HCT116 (cell line): ENCODE measurements around the gene FAM20B.

Experiments
- CEBPB ChIP-seq: IDR thresholded peaks from 2 replicates; pipeline ENCODE4 v1.6.1; 2012; ENCODE audit warnings: low read depth
- EZH2 ChIP-seq: fragments of 200-600 bp; sonication (generic); IDR thresholded peaks from 2 replicates; pipeline ENCODE4 v1.6.1; 2017; ENCODE audit warnings: antibody characterized with exemption, mixed run types
- JUND ChIP-seq: IDR thresholded peaks from 2 replicates; pipeline ENCODE4 v1.6.1; 2012
- MAX ChIP-seq: IDR thresholded peaks from 2 replicates; pipeline ENCODE4 v1.6.1; 2012
- POLR2A ChIP-seq: IDR thresholded peaks from 2 replicates; pipeline ENCODE4 v1.7.0; 2011; ENCODE audit warnings: borderline replicate concordance; ENCODE audit not compliant: insufficient read depth, insufficient read length; ENCODE audit errors: extremely low read depth
- POLR2AphosphoS5 ChIP-seq: IDR thresholded peaks from 2 replicates; pipeline ENCODE4 v1.6.1; 2011; ENCODE audit warnings: mild to moderate bottlenecking, low read depth, low read length, moderate library complexity
- RAD21 ChIP-seq: IDR thresholded peaks from 2 replicates; pipeline ENCODE4 v1.6.1; 2012; ENCODE audit warnings: low read depth, mild to moderate bottlenecking
- SIN3A ChIP-seq: IDR thresholded peaks from 2 replicates; pipeline ENCODE4 v1.6.1; 2012; ENCODE audit warnings: low read depth
- YY1 ChIP-seq: IDR thresholded peaks from 2 replicates; pipeline ENCODE4 v1.6.1; 2011; ENCODE audit warnings: low read length, low read depth, moderate library complexity, mild to moderate bottlenecking; ENCODE audit not compliant: insufficient replicate concordance; ENCODE audit errors: extremely low read depth
- TF ChIP-seq, protein P1 (sequence below), 3 experiments: fragments of 200-600 bp in 1 of 3; sonication (generic) in 1 of 3; IDR thresholded peaks in 2 of 3; conservative IDR thresholded peaks in 1 of 3; 2 replicates each; pipeline ENCODE4 v1.5.1; 2012 to 2017; ENCODE audit warnings: low read depth in 2 of 3, low read length in 2 of 3, antibody characterized with exemption in 1 of 3, borderline replicate concordance in 1 of 3, control low read depth in 1 of 3, mild to moderate bottlenecking in 1 of 3, mixed read lengths in 1 of 3, mixed run types in 1 of 3, moderate library complexity in 1 of 3; ENCODE audit not compliant: insufficient read depth in 1 of 3
- TF ChIP-seq, protein P2 (sequence below): IDR thresholded peaks from 2 replicates; pipeline ENCODE4 v1.6.1; 2012; ENCODE audit warnings: low read depth

- TF ChIP-seq, protein P1, sequence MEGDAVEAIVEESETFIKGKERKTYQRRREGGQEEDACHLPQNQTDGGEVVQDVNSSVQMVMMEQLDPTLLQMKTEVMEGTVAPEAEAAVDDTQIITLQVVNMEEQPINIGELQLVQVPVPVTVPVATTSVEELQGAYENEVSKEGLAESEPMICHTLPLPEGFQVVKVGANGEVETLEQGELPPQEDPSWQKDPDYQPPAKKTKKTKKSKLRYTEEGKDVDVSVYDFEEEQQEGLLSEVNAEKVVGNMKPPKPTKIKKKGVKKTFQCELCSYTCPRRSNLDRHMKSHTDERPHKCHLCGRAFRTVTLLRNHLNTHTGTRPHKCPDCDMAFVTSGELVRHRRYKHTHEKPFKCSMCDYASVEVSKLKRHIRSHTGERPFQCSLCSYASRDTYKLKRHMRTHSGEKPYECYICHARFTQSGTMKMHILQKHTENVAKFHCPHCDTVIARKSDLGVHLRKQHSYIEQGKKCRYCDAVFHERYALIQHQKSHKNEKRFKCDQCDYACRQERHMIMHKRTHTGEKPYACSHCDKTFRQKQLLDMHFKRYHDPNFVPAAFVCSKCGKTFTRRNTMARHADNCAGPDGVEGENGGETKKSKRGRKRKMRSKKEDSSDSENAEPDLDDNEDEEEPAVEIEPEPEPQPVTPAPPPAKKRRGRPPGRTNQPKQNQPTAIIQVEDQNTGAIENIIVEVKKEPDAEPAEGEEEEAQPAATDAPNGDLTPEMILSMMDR (IDR thresholded peaks at IDR 0.05 in 2 of 3, conservative IDR thresholded peaks at IDR 0.05 in 1 of 3; ENCODE audit: borderline replicate concordance in 1 of 3, insufficient read depth in 1 of 3, low read depth in 2 of 3, low read length in 2 of 3) = no peak
- peak; percentile 79 for TF ChIP-seq POLR2AphosphoS5
- no peak for TF ChIP-seq EZH2
- TF ChIP-seq MAX = peak; percentile 90
- TF ChIP-seq SIN3A = no peak
- peak; percentile 73 for TF ChIP-seq POLR2A
- TF ChIP-seq RAD21 = no peak
- no peak for TF ChIP-seq YY1
- no peak for TF ChIP-seq CEBPB
- no peak for TF ChIP-seq JUND
- TF ChIP-seq, protein P2, sequence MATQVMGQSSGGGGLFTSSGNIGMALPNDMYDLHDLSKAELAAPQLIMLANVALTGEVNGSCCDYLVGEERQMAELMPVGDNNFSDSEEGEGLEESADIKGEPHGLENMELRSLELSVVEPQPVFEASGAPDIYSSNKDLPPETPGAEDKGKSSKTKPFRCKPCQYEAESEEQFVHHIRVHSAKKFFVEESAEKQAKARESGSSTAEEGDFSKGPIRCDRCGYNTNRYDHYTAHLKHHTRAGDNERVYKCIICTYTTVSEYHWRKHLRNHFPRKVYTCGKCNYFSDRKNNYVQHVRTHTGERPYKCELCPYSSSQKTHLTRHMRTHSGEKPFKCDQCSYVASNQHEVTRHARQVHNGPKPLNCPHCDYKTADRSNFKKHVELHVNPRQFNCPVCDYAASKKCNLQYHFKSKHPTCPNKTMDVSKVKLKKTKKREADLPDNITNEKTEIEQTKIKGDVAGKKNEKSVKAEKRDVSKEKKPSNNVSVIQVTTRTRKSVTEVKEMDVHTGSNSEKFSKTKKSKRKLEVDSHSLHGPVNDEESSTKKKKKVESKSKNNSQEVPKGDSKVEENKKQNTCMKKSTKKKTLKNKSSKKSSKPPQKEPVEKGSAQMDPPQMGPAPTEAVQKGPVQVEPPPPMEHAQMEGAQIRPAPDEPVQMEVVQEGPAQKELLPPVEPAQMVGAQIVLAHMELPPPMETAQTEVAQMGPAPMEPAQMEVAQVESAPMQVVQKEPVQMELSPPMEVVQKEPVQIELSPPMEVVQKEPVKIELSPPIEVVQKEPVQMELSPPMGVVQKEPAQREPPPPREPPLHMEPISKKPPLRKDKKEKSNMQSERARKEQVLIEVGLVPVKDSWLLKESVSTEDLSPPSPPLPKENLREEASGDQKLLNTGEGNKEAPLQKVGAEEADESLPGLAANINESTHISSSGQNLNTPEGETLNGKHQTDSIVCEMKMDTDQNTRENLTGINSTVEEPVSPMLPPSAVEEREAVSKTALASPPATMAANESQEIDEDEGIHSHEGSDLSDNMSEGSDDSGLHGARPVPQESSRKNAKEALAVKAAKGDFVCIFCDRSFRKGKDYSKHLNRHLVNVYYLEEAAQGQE = no peak
These were observed 500 bp downstream of the FAM20B start for GRCh38 chr1:179025975-179026812.
